HEK293 (cell line): ENCODE measurements around the gene ST6GALNAC6.
"Not testable (repeated sequence)": the region's sequence is repeated elsewhere in the genome, so short reads cannot be mapped to it uniquely, and the experiment has no call there.

Source experiments
- CTCF ChIP-seq: fragments of 450-650 bp; formaldehyde crosslinking; IDR thresholded peaks from 2 replicates; pipeline ENCODE4 v1.5.1; 2016; ENCODE audit warnings: missing biosample characterization, missing genetic modification characterization
- ZEB2 ChIP-seq: fragments of 450-650 bp; formaldehyde crosslinking; IDR thresholded peaks from 2 replicates; pipeline ENCODE4 v1.5.1; 2016; ENCODE audit warnings: missing biosample characterization, missing genetic modification characterization
- ZFP3 ChIP-seq: fragments of 450-650 bp; formaldehyde crosslinking; IDR thresholded peaks from 2 replicates; pipeline ENCODE4 v1.5.1; 2016; ENCODE audit warnings: low read depth, missing biosample characterization, missing genetic modification characterization
- ZNF10 ChIP-seq: fragments of 450-650 bp; formaldehyde crosslinking; IDR thresholded peaks from 2 replicates; pipeline ENCODE4 v1.5.1; 2017; ENCODE audit warnings: missing biosample characterization, missing genetic modification characterization
- ZNF175 ChIP-seq: fragments of 450-650 bp; formaldehyde crosslinking; IDR thresholded peaks from 2 replicates; pipeline ENCODE4 v1.5.1; 2016; ENCODE audit warnings: missing biosample characterization, missing genetic modification characterization
- ZNF24 ChIP-seq: fragments of 450-650 bp; formaldehyde crosslinking; IDR thresholded peaks from 2 replicates; pipeline ENCODE4 v1.5.1; 2016; ENCODE audit warnings: missing biosample characterization, missing genetic modification characterization
- ZNF416 ChIP-seq: fragments of 450-650 bp; formaldehyde crosslinking; IDR thresholded peaks from 2 replicates; pipeline ENCODE4 v1.5.1; 2016; ENCODE audit warnings: missing biosample characterization, missing genetic modification characterization
- ZNF530 ChIP-seq: fragments of 450-650 bp; formaldehyde crosslinking; IDR thresholded peaks from 2 replicates; pipeline ENCODE4 v1.5.1; 2016; ENCODE audit warnings: low read depth, missing biosample characterization, missing genetic modification characterization
- ZNF549 ChIP-seq: fragments of 450-650 bp; IDR thresholded peaks from 2 replicates; pipeline ENCODE4 v1.5.1; 2018; ENCODE audit warnings: missing biosample characterization, missing genetic modification characterization, mild to moderate bottlenecking, inconsistent platforms, moderate library complexity
- TF ChIP-seq, protein P1 (sequence below): IDR thresholded peaks from 2 replicates; pipeline ENCODE4 v1.6.1; 2011; ENCODE audit warnings: mild to moderate bottlenecking, low read depth, low read length, borderline replicate concordance
- TF ChIP-seq, protein P2 (sequence below): fragments of 450-650 bp; formaldehyde crosslinking; IDR thresholded peaks from 2 replicates; pipeline ENCODE4 v1.5.1; 2017; ENCODE audit warnings: missing biosample characterization, missing genetic modification characterization

DNA sequence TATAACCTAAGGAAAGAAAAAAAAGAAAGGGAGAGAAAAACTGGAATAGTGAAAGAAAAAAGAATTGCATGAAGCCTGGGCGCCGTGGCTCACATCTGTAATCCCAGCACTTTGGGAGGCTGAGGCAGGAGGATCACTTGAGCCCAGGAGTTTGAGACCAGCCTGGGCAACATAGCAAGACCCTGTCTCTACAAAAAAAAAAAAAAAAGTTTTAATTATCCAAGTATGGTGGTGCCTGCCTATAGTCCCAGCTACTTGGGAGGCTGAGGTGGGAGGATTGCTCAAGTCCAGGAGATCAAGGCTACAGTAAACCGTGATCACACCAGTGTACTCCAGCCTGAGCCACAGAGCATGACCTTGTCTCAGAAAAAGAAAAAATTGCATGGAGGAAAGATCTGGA, 17.7 kb downstream of the ST6GALNAC6 start:
- not testable (repeated sequence) for TF ChIP-seq ZFP3 (tag by site-specific recombination); CTCF (tag by site-specific recombination); ZNF549 (tag by site-specific recombination); ZNF530; ZNF416 (tag by site-specific recombination); ZNF24 (tag by site-specific recombination); ZNF175 (tag by site-specific recombination); ZNF10 (tag by site-specific recombination); ZEB2 (tag by site-specific recombination)
- TF ChIP-seq, protein P1, sequence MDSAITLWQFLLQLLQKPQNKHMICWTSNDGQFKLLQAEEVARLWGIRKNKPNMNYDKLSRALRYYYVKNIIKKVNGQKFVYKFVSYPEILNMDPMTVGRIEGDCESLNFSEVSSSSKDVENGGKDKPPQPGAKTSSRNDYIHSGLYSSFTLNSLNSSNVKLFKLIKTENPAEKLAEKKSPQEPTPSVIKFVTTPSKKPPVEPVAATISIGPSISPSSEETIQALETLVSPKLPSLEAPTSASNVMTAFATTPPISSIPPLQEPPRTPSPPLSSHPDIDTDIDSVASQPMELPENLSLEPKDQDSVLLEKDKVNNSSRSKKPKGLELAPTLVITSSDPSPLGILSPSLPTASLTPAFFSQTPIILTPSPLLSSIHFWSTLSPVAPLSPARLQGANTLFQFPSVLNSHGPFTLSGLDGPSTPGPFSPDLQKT: not testable (repeated sequence)
- TF ChIP-seq, protein P2, sequence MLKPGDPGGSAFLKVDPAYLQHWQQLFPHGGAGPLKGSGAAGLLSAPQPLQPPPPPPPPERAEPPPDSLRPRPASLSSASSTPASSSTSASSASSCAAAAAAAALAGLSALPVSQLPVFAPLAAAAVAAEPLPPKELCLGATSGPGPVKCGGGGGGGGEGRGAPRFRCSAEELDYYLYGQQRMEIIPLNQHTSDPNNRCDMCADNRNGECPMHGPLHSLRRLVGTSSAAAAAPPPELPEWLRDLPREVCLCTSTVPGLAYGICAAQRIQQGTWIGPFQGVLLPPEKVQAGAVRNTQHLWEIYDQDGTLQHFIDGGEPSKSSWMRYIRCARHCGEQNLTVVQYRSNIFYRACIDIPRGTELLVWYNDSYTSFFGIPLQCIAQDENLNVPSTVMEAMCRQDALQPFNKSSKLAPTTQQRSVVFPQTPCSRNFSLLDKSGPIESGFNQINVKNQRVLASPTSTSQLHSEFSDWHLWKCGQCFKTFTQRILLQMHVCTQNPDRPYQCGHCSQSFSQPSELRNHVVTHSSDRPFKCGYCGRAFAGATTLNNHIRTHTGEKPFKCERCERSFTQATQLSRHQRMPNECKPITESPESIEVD (tag by site-specific recombination): not testable (repeated sequence)
